DOHH2 (cell line): Measurements from ENCODE around the gene ADAMTSL1.

Source experiments
- EZH2phosphoT487 ChIP-seq: fragments of 200-600 bp; sonication (generic); IDR thresholded peaks from 2 replicates; pipeline ENCODE4 v1.6.1; 2017; ENCODE audit warnings: borderline replicate concordance, mild to moderate bottlenecking, antibody characterized with exemption, low read length, moderate library complexity, mixed read lengths
- TF ChIP-seq, protein P1 (sequence below): fragments of 200-600 bp; sonication (generic); IDR thresholded peaks from one replicate; pipeline ENCODE4 v1.5.1; 2014; ENCODE audit warnings: antibody characterized with exemption, mild to moderate bottlenecking, low read depth, low read length; ENCODE audit not compliant: poor library complexity, severe bottlenecking

DNA sequence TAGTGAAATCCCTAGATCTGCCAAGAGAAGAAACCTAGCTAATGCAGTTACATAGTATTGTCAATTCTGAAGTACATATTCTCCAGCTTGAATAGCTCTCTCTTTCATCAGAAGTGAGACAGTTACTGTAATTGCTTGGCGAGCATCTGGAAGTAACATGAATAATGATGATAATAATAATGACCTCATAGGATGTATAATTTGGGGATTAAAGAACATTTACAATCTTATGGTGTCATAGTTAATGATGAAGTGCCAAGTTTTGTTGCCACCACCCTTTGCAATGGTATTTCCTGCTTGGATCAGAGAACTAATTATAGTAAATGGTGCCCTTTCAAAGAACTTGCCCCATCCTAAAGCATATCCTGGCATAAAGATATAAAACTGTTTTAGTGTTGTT lies 201.4 kb downstream of the ADAMTSL1 start:
- TF ChIP-seq, protein P1, sequence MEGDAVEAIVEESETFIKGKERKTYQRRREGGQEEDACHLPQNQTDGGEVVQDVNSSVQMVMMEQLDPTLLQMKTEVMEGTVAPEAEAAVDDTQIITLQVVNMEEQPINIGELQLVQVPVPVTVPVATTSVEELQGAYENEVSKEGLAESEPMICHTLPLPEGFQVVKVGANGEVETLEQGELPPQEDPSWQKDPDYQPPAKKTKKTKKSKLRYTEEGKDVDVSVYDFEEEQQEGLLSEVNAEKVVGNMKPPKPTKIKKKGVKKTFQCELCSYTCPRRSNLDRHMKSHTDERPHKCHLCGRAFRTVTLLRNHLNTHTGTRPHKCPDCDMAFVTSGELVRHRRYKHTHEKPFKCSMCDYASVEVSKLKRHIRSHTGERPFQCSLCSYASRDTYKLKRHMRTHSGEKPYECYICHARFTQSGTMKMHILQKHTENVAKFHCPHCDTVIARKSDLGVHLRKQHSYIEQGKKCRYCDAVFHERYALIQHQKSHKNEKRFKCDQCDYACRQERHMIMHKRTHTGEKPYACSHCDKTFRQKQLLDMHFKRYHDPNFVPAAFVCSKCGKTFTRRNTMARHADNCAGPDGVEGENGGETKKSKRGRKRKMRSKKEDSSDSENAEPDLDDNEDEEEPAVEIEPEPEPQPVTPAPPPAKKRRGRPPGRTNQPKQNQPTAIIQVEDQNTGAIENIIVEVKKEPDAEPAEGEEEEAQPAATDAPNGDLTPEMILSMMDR = no peak
- no peak for TF ChIP-seq EZH2phosphoT487
